HL-60 (cell line): Measurements from ENCODE around the gene ANKH.

Experiments
- GABPA ChIP-seq: IDR thresholded peaks from 2 replicates; pipeline ENCODE4 v1.6.1; 2012; ENCODE audit warnings: low read depth
- POLR2AphosphoS5 ChIP-seq: IDR thresholded peaks from 2 replicates; pipeline ENCODE4 v1.6.1; 2012; ENCODE audit warnings: low read depth
- SPI1 ChIP-seq: IDR thresholded peaks from 2 replicates; pipeline ENCODE4 v1.6.1; 2012; ENCODE audit warnings: low read depth, mild to moderate bottlenecking, borderline replicate concordance
- TF ChIP-seq, protein P1 (sequence below): IDR thresholded peaks from one replicate; pipeline ENCODE4 v1.5.1; 2011; ENCODE audit warnings: low read length, control low read depth, inconsistent platforms; ENCODE audit not compliant: insufficient read depth
- TF ChIP-seq, protein P2 (sequence below): IDR thresholded peaks from 2 replicates; pipeline ENCODE4 v1.6.1; 2012; ENCODE audit warnings: low read depth; ENCODE audit not compliant: insufficient replicate concordance

DNA sequence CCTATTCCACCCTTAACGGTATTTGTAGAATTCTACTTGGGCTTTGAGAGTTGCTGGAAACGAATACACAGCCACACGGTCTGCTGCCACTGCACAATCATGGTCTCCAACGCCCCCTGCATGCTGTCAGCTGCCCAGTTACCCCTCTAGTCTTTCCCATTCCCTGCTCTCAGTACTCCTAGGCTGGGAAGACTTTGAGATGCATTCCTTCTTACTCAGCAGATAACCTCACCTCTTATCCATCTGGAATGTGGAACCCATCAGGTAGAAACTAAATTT lies 92.8 kb downstream of the ANKH start:
- TF ChIP-seq GABPA (no peak), SPI1 (no peak), POLR2AphosphoS5 (no peak)
- TF ChIP-seq, protein P1, sequence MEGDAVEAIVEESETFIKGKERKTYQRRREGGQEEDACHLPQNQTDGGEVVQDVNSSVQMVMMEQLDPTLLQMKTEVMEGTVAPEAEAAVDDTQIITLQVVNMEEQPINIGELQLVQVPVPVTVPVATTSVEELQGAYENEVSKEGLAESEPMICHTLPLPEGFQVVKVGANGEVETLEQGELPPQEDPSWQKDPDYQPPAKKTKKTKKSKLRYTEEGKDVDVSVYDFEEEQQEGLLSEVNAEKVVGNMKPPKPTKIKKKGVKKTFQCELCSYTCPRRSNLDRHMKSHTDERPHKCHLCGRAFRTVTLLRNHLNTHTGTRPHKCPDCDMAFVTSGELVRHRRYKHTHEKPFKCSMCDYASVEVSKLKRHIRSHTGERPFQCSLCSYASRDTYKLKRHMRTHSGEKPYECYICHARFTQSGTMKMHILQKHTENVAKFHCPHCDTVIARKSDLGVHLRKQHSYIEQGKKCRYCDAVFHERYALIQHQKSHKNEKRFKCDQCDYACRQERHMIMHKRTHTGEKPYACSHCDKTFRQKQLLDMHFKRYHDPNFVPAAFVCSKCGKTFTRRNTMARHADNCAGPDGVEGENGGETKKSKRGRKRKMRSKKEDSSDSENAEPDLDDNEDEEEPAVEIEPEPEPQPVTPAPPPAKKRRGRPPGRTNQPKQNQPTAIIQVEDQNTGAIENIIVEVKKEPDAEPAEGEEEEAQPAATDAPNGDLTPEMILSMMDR = no peak
- TF ChIP-seq, protein P2, sequence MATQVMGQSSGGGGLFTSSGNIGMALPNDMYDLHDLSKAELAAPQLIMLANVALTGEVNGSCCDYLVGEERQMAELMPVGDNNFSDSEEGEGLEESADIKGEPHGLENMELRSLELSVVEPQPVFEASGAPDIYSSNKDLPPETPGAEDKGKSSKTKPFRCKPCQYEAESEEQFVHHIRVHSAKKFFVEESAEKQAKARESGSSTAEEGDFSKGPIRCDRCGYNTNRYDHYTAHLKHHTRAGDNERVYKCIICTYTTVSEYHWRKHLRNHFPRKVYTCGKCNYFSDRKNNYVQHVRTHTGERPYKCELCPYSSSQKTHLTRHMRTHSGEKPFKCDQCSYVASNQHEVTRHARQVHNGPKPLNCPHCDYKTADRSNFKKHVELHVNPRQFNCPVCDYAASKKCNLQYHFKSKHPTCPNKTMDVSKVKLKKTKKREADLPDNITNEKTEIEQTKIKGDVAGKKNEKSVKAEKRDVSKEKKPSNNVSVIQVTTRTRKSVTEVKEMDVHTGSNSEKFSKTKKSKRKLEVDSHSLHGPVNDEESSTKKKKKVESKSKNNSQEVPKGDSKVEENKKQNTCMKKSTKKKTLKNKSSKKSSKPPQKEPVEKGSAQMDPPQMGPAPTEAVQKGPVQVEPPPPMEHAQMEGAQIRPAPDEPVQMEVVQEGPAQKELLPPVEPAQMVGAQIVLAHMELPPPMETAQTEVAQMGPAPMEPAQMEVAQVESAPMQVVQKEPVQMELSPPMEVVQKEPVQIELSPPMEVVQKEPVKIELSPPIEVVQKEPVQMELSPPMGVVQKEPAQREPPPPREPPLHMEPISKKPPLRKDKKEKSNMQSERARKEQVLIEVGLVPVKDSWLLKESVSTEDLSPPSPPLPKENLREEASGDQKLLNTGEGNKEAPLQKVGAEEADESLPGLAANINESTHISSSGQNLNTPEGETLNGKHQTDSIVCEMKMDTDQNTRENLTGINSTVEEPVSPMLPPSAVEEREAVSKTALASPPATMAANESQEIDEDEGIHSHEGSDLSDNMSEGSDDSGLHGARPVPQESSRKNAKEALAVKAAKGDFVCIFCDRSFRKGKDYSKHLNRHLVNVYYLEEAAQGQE = no peak
